KOPT-K1 (cell line): ENCODE data around the gene RRP9.

Experiments
- H3K27ac ChIP-seq: fragments of 200-600 bp; sonication (generic); 2 replicates; pipeline ENCODE4 v1.5.1; 2016; ENCODE audit warnings: antibody characterized with exemption, mild to moderate bottlenecking, low read depth, low read length; ENCODE audit not compliant: poor library complexity, severe bottlenecking
- H3K36me3 ChIP-seq: fragments of 200-600 bp; sonication (generic); 2 replicates; pipeline ENCODE4 v1.5.1; 2017; ENCODE audit warnings: antibody characterized with exemption, mild to moderate bottlenecking, low read length, moderate library complexity; ENCODE audit not compliant: insufficient read depth
- H3K9me3 ChIP-seq: fragments of 200-600 bp; sonication (generic); 2 replicates; pipeline ENCODE4 v1.5.1; 2017; ENCODE audit warnings: antibody characterized with exemption, low read length, mild to moderate bottlenecking; ENCODE audit not compliant: insufficient read depth, poor library complexity, severe bottlenecking

Gene RRP9

GRCh38 chr3:51888463-51889105 lies 53.1 kb downstream of the RRP9 start:
- no peaks in the 10 kb centered on the region for H3K9me3 ChIP-seq
- no peaks in the 10 kb centered on the region for H3K36me3 ChIP-seq
- H3K27ac ChIP-seq: no peak overlapping the region

GRCh38 chr3:51887620-51888019 lies 54.1 kb downstream of the RRP9 start:
- Histone ChIP-seq H3K36me3 (no peaks in the 10 kb centered on the region), H3K27ac (no peak overlapping the region), H3K9me3 (no peaks in the 10 kb centered on the region)

DNA sequence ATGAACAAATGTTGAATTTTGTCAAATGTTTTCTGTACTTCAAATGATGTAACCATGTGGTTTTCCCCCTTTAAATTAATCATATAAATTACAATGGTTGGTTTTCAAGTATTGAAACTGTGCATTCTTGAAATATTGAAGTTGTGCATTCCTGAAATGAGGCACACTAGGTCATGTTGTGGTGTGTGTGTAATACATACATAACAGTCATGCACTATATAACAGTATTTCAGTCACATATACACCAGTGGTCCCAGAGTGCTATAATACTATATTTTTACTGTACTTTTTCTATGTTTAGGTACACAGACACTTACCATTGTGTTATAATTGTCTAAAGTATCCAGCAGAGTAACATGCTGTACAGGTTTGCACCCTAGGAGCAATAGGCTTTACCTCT lies 55.3 kb downstream of the RRP9 start:
- Histone ChIP-seq H3K9me3 (no peaks in the 10 kb centered on the region), H3K27ac (no peak overlapping the region), H3K36me3 (no peaks in the 10 kb centered on the region)
